Body of pancreas (tissue), 4 donors: ENCODE results near the gene NUP37. TPM values are rescaled to one million over a fixed set of nuclear protein-coding genes. Genes with fewer than 3 reads are reported as not detected.
"Not testable (repeated sequence)": the region's sequence is repeated elsewhere in the genome, so short reads cannot be mapped to it uniquely, and the experiment has no call there.

Source experiments
- ATAC-seq: fragments of 150-250 bp; one replicate; pipeline ENCODE4 v1.9.1; 2016
- DNase-seq, 4 donors: peaks; one replicate each; pipeline ENCODE4 v3.0.0-alpha.2; 2019
- H3K27ac ChIP-seq, 4 donors: fragments of 200-600 bp; sonication (generic); 1 replicate in 3 of 4; 2 replicates in 1 of 4; pipeline versions ENCODE4 v1.5.1 to v1.6.1; 2016 to 2019; ENCODE audit warnings: mild to moderate bottlenecking in 1 of 4, mixed read lengths in 1 of 4, moderate library complexity in 1 of 4
- H3K27me3 ChIP-seq, 2 donors: fragments of 200-600 bp; sonication (generic); one replicate each; pipeline ENCODE4 v1.6.0; 2016; ENCODE audit warnings: mild to moderate bottlenecking in 1 of 2
- H3K36me3 ChIP-seq, 2 donors: fragments of 200-600 bp; sonication (generic); replicated peaks in 1 of 2; 2 replicates each; pipeline ENCODE4 v1.5.1; 2016; ENCODE audit warnings: low read depth in 2 of 2; ENCODE audit not compliant: insufficient read depth in 1 of 2
- H3K4me1 ChIP-seq: fragments of 200-600 bp; sonication (generic); one replicate; pipeline ENCODE4 v1.6.0; 2016
- H3K4me3 ChIP-seq, 2 donors: fragments of 200-600 bp; sonication (generic); 1 replicate in 1 of 2; 2 replicates in 1 of 2; pipeline ENCODE4 v1.5.1; 2016 to 2019
- H3K9me3 ChIP-seq, 3 donors: fragments of 200-600 bp; sonication (generic); 1 replicate in 2 of 3; 2 replicates in 1 of 3; pipeline ENCODE4 v1.5.1; 2016
- POLR2A ChIP-seq, 3 donors: fragments of 450-650 bp; IDR thresholded peaks; one replicate each; pipeline ENCODE4 v1.6.1; 2016; ENCODE audit warnings: antibody characterized with exemption in 3 of 3, mild to moderate bottlenecking in 2 of 3
- WGBS, 2 donors: methylation state at CpG; one replicate each; pipeline ENCODE4 v1.1.5; 2017; 5-methylcytosine and 5-hydroxymethylcytosine counted together
- intact Hi-C: fragments of 100-400 bp; cut with DNase I; formaldehyde crosslinking; loops from one replicate; pipeline ENCODE4 v1.15.1; 2023
- total RNA-seq, 2 donors: library from RNA; depleted of rRNA; stranded (reverse); fragments of >200 nt; gene quantifications; one replicate each; pipeline ENCODE4 v1.1.0, GENCODE V29; 2016
- TF ChIP-seq, protein P1 (sequence below), 7 experiments: fragments of 450-650 bp in 4 of 7; fragments of 200-600 bp in 3 of 7; sonication (generic) in 3 of 7; IDR thresholded peaks; one replicate each; pipeline ENCODE4 v1.5.1; 2016 to 2019; ENCODE audit warnings: antibody characterized with exemption in 7 of 7

Gene NUP37
- total RNA-seq, 2 donors from 2014 or later: 12.2 TPM

DNA sequence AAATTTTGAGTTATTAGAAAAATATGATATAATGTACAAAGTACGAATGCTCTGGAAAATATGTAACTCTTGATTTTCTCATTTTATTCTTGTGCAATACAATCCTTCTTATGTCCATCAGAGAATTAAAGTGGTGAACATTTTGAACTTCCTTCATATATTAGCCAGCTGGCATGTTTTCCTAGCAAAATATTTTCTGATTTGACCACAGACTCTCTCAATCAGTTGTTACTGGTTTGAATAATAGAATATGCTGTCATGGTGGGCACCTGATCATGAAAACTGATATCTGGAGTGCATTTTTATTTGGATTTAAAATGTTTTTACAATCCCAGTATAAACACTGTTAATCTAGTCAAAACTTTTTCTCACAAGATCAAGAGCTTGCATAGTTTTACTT, 24.3 kb upstream of the NUP37 start:
- no peak overlapping the region for H3K27ac ChIP-seq
- no peaks in the 10 kb centered on the region for H3K9me3 ChIP-seq
- DNase-seq (no peak), ATAC-seq (no peak)
- no peaks in the 10 kb centered on the region for H3K27me3 ChIP-seq
- TF ChIP-seq, protein P1, sequence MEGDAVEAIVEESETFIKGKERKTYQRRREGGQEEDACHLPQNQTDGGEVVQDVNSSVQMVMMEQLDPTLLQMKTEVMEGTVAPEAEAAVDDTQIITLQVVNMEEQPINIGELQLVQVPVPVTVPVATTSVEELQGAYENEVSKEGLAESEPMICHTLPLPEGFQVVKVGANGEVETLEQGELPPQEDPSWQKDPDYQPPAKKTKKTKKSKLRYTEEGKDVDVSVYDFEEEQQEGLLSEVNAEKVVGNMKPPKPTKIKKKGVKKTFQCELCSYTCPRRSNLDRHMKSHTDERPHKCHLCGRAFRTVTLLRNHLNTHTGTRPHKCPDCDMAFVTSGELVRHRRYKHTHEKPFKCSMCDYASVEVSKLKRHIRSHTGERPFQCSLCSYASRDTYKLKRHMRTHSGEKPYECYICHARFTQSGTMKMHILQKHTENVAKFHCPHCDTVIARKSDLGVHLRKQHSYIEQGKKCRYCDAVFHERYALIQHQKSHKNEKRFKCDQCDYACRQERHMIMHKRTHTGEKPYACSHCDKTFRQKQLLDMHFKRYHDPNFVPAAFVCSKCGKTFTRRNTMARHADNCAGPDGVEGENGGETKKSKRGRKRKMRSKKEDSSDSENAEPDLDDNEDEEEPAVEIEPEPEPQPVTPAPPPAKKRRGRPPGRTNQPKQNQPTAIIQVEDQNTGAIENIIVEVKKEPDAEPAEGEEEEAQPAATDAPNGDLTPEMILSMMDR (IDR thresholded peaks at IDR 0.05): no peak
- TF ChIP-seq POLR2A (IDR thresholded peaks at IDR 0.05): no peak
- no peak overlapping the region for H3K4me3 ChIP-seq
- H3K36me3 ChIP-seq: no peaks in the 10 kb centered on the region
- 85% methylated on average over 1 of the region's 1 CpG for WGBS, 2 donors
- intact Hi-C loops: no loop called here
- H3K4me1 ChIP-seq: no peaks in the 10 kb centered on the region

DNA sequence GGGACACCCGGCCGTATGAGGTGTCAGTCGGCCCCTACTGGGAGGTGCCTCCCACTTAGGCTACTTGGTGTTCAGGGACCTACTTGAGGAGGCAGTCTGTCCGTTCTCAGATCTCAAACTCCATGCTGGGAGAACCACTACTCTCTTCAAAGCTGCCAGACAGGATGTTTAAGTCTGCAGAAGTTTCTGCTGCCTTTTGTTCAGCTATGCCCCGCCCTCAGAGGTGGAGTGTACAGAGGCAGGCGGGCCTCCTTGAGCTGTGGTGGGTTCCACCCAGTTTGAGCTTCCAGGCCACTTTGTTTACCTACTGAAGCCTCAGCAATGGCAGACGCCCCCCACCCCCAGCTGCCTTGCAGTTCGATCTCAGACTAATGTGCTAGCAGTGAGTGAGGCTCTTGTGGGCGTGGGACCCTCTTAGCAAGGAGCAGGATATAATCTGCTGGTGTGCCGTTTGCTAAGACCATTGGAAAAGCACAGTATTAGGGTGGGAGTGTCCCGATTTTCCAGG, 23.0 kb upstream of the NUP37 start:
- H3K27me3 ChIP-seq, H3K9me3 ChIP-seq, intact Hi-C loops, H3K4me3 ChIP-seq, ATAC-seq, H3K27ac ChIP-seq, H3K4me1 ChIP-seq, DNase-seq, H3K36me3 ChIP-seq: not testable (repeated sequence)
- WGBS, 2 donors: 78 to 81% methylated on average over 4 to 9 of the region's 11 CpGs

DNA sequence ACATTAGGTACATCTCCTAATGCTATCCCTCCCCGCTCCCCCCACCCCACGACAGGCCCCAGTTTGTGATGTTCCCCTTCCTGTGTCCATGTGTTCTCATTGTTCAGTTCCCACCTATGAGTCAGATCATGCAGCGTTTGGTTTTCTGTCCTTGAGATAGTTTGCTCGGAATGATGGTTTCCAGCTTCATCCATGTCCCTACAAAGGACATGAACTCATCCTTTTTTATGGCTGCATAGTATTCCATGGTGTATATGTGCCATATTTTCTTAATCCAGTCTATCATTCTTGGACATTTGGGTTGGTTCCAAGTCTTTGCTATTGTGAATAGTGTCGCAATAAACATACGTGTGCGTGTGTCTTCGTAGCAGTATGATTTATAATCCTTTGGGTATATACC, 17.7 kb upstream of the NUP37 start:
- WGBS, 2 donors: 94 to 98% methylated on average over 8 of the region's 8 CpGs

DNA sequence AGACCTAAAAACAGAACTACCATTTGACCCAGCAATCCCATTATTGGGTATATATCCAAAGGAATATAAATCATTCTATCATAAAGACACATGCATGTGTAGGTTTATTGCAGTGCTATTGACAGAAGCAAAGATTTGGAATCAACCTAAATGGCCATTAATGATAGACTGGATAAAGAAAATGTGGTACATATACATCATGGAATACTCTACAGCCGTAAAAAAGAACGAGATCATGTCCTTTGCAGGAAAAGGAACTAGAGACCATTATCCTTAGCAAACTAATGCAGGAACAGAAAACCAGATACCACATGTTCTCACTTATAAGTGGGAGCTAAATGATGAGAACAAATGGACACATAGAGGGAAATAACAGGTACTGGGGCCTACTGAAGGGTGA, 11.5 kb upstream of the NUP37 start:
- ATAC-seq, DNase-seq, H3K9me3 ChIP-seq, H3K27ac ChIP-seq, intact Hi-C loops, H3K36me3 ChIP-seq, H3K4me1 ChIP-seq, H3K27me3 ChIP-seq, H3K4me3 ChIP-seq: not testable (repeated sequence)
- WGBS, 2 donors: 94 to 100% methylated on average over 2 of the region's 2 CpGs

More for the DNA sequence above, 17.7 kb upstream of the NUP37 start:
- ATAC-seq, H3K27me3 ChIP-seq, H3K27ac ChIP-seq, H3K4me3 ChIP-seq, DNase-seq, H3K9me3 ChIP-seq, H3K4me1 ChIP-seq, H3K36me3 ChIP-seq, intact Hi-C loops: not testable (repeated sequence)

DNA sequence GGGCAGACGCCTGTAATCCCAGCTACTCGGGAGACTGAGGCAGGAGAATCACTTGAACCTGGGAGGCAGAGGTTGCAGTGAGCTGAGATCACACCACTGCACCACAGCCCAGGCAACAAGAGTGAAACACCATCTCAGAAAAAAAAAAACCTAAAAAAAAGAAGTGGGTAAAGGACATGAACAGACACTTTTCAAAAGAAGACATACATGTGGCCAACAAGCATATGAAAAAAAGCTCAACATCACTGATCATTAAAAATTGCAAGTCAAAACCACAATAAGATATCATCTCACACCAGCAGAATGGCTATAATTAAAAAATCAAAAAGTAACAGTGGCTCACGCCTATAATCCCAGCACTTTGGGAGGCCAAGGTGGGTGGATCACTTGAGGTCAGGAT, 10.8 kb upstream of the NUP37 start:
- ATAC-seq, intact Hi-C loops, H3K27me3 ChIP-seq, H3K4me3 ChIP-seq, H3K27ac ChIP-seq, H3K9me3 ChIP-seq, H3K4me1 ChIP-seq, DNase-seq, H3K36me3 ChIP-seq: not testable (repeated sequence)
- 89 to 91% methylated on average over 3 of the region's 3 CpGs for WGBS, 2 donors

DNA sequence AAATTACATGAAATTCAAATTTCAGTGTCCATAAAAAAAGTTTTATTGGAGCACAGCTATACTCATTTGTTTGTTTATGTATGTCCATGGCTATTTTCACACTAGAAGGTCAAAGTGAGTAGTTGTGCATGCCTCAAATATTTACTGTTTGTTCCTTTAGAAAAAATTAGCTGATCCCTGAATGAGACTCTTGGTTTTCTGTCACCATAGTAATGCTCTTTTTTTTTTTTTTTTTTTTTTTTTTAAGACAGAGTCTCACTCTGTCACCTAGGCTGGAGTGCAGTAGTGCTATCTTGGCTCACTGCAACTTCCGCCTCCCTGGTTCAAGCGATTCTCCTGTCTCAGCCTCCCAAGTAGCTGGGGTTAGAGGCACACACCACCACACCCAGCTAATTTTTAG, 1.4 kb upstream of the NUP37 start:
- WGBS, 2 donors: 94 to 95% methylated on average over 2 of the region's 2 CpGs
- H3K36me3 ChIP-seq, ATAC-seq, H3K27ac ChIP-seq, intact Hi-C loops, H3K4me3 ChIP-seq, DNase-seq, H3K9me3 ChIP-seq, H3K27me3 ChIP-seq: not testable (repeated sequence)
- peaks cover 13% of the 10 kb centered on the region for H3K4me1 ChIP-seq

DNA sequence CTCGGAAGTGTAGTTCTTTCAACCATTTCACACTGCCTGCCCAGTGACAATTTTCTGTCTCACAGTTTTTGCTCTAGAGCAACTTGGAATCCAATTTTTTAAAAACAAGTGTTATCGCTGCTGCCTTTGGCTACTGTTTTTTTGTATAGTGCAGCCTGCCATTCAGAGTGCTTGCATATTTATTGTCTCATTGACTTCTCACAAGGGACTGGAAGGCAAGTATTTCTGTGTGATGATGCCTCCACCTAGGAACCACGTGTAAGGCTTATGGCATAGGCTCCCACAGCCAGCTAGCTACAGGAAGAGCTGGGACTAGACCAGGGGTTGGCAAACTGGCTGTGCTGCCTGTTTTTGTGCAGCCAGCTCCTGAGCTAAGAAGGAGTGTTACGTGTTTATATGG, 972 bp upstream of the NUP37 start:
- WGBS, 2 donors: 26 to 37% methylated on average over 4 of the region's 4 CpGs
- TF ChIP-seq POLR2A (IDR thresholded peaks at IDR 0.05): no peak
- TF ChIP-seq, protein P1 (IDR thresholded peaks at IDR 0.05): no peak
- Histone ChIP-seq H3K4me3 (no peak overlapping the region), H3K36me3 (peaks cover 0 to 2% of the 10 kb centered on the region in 2 donors), H3K27ac (no peak overlapping the region), H3K27me3 (no peaks in the 10 kb centered on the region), H3K9me3 (no peaks in the 10 kb centered on the region), H3K4me1 (peaks cover 13% of the 10 kb centered on the region)
- ATAC-seq: no peak
- intact Hi-C loops: no loop called here
- no peak for DNase-seq
